ENCODE data around the gene PXDC1.

DNA sequence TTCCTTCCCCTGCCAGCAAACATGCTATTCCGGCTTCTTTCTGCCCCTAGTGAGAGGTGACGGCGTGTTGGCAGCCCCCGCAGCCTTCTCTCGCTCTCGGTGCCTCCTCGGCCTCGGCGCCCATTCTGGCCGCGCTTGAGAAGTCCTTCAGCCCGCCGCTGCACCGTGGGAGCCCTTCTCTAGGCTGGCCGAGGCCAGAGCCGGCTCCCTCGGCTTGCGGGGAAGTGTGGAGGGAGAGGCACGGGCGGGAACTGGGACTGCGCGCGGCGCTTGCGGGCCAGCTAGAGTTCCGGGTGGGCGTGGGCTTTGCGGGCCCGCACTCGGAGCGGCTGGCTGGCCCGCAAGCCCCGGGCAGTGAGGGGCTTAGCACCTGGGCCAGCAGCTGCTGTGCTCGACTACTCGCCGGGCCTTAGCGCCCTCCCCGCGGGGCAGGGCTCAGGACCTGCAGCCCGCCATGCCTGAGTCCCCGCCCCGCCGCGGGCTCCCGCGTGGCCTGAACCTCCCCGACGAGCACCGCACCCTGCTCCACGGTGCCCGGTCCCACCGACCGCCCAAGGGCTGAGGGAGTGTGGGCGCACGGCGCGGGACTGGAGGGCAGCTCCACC, 20.0 kb upstream of the PXDC1 start:
- TF ChIP-seq POLR2A (IDR thresholded peaks at IDR 0.05) = no peak
- TF ChIP-seq, protein P1, sequence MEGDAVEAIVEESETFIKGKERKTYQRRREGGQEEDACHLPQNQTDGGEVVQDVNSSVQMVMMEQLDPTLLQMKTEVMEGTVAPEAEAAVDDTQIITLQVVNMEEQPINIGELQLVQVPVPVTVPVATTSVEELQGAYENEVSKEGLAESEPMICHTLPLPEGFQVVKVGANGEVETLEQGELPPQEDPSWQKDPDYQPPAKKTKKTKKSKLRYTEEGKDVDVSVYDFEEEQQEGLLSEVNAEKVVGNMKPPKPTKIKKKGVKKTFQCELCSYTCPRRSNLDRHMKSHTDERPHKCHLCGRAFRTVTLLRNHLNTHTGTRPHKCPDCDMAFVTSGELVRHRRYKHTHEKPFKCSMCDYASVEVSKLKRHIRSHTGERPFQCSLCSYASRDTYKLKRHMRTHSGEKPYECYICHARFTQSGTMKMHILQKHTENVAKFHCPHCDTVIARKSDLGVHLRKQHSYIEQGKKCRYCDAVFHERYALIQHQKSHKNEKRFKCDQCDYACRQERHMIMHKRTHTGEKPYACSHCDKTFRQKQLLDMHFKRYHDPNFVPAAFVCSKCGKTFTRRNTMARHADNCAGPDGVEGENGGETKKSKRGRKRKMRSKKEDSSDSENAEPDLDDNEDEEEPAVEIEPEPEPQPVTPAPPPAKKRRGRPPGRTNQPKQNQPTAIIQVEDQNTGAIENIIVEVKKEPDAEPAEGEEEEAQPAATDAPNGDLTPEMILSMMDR (IDR thresholded peaks at IDR 0.05) = no peak

All from thyroid gland (tissue), 4 donors.